RWPE2 (cell line): ENCODE data around the gene CCDC57.
A peak's percentile ranks its signal among the peaks of the same experiment; 100 is the strongest.

Experiments used
- ATAC-seq: fragments of 200-7000 bp; cut with Tn5 transposase; 3 replicates; pipeline ENCODE4 v1.9.1; 2021; ENCODE audit warnings: low read depth
- DNase-seq: peaks from one replicate; pipeline ENCODE4 v3.0.0-alpha.2; 2020; ENCODE audit warnings: low spot score
- H3K27ac ChIP-seq: fragments of 450-650 bp; 2 replicates; pipeline ENCODE4 v1.5.1; 2017; ENCODE audit warnings: mild to moderate bottlenecking; ENCODE audit not compliant: poor library complexity, severe bottlenecking
- H3K27me3 ChIP-seq: fragments of 250-450 bp; sonication (Bioruptor Pico); 2 replicates; pipeline ENCODE4 v1.5.1; 2021; ENCODE audit warnings: mild to moderate bottlenecking, moderate library complexity; ENCODE audit not compliant: insufficient read depth, poor library complexity, severe bottlenecking
- H3K36me3 ChIP-seq: fragments of 250-450 bp; sonication (Bioruptor Pico); 2 replicates; pipeline ENCODE4 v1.5.1; 2020; ENCODE audit warnings: low read depth, mild to moderate bottlenecking, moderate library complexity
- H3K4me1 ChIP-seq: fragments of 250-450 bp; sonication (Bioruptor Pico); 2 replicates; pipeline ENCODE4 v1.5.1; 2021; ENCODE audit warnings: mild to moderate bottlenecking, moderate library complexity; ENCODE audit not compliant: insufficient read depth, poor library complexity, severe bottlenecking
- H3K4me3 ChIP-seq: fragments of 250-450 bp; sonication (Bioruptor Pico); 2 replicates; pipeline ENCODE4 v1.5.1; 2021; ENCODE audit warnings: mild to moderate bottlenecking, moderate library complexity; ENCODE audit not compliant: severe bottlenecking
- H3K9me3 ChIP-seq: fragments of 250-450 bp; sonication (Bioruptor Pico); 2 replicates; pipeline ENCODE4 v1.5.1; 2021; ENCODE audit warnings: mild to moderate bottlenecking, moderate library complexity; ENCODE audit not compliant: severe bottlenecking
- CTCF ChIP-seq: fragments of 450-650 bp; IDR thresholded peaks from one replicate; pipeline ENCODE4 v1.5.1; 2017; ENCODE audit warnings: mild to moderate bottlenecking, moderate library complexity; ENCODE audit not compliant: poor library complexity, severe bottlenecking

The CCDC57 gene

GRCh38 chr17:82065638-82066303, 146.9 kb downstream of the CCDC57 start, which contains the start of gene DUS1L:
DUS1L (minus strand) TSS chr17:82065804; CDS start chr17:82065059, 745 bp downstream.
- no peak for DNase-seq
- Histone ChIP-seq H3K4me3 (peak within 1 kb of the TSS; percentile 98), H3K36me3 (peaks cover 35% of the 10 kb centered on the region), H3K9me3 (no peaks in the 10 kb centered on the region), H3K27ac (peak within 1 kb of the TSS; percentile 41), H3K4me1 (no peaks in the 10 kb centered on the region), H3K27me3 (no peaks in the 10 kb centered on the region)
- TF ChIP-seq CTCF = no peak
- peak; percentile 52 for ATAC-seq

GRCh38 chr17:82065193-82065637, 147.4 kb downstream of the CCDC57 start:
- Histone ChIP-seq H3K27ac (peak overlapping the region; percentile 41), H3K4me3 (peak overlapping the region; percentile 98), H3K36me3 (peaks cover 40% of the 10 kb centered on the region), H3K4me1 (no peaks in the 10 kb centered on the region), H3K27me3 (no peaks in the 10 kb centered on the region), H3K9me3 (no peaks in the 10 kb centered on the region)
- ATAC-seq (peak; percentile 3; the same call in 1 of the 3 replicates), DNase-seq (no peak)
- no peak for TF ChIP-seq CTCF

GRCh38 chr17:82064433-82065192, 148.0 kb downstream of the CCDC57 start:
- no peak for DNase-seq
- peak; percentile 47; the same call in 2 of the 3 replicates for ATAC-seq
- Histone ChIP-seq H3K27me3 (no peaks in the 10 kb centered on the region), H3K4me3 (peak overlapping the region; percentile 98), H3K36me3 (peaks cover 46% of the 10 kb centered on the region), H3K27ac (peak overlapping the region; percentile 41), H3K4me1 (no peaks in the 10 kb centered on the region), H3K9me3 (no peaks in the 10 kb centered on the region)
- TF ChIP-seq CTCF = no peak

- Histone ChIP-seq H3K9me3 (no peaks in the 10 kb centered on the region), H3K36me3 (peaks cover 55% of the 10 kb centered on the region), H3K27ac (no peak overlapping the region), H3K27me3 (no peaks in the 10 kb centered on the region), H3K4me1 (no peaks in the 10 kb centered on the region), H3K4me3 (no peak overlapping the region)
- ATAC-seq (no peak), DNase-seq (no peak)
- TF ChIP-seq CTCF = no peak
Measured at GRCh38 chr17:82063424-82064415, 148.9 kb downstream of the CCDC57 start.
